Activated CD4-positive, alpha-beta T cell treated with anti-CD3 and anti-CD28 coated beads, Interleukin-10, Interleukin-2, amounts not matched to agents 100 ng/mL and 50 ng/mL, durations not matched to agents 16 hours and 8 hours (primary cell): Measurements from ENCODE around the gene EPC2.
A peak's percentile ranks its signal among the peaks of the same experiment; 100 is the strongest.

ENCODE experiments used
- DNase-seq: peaks from one replicate; pipeline ENCODE4 v3.0.0-alpha.2; 2020

EPC2 gene

DNA sequence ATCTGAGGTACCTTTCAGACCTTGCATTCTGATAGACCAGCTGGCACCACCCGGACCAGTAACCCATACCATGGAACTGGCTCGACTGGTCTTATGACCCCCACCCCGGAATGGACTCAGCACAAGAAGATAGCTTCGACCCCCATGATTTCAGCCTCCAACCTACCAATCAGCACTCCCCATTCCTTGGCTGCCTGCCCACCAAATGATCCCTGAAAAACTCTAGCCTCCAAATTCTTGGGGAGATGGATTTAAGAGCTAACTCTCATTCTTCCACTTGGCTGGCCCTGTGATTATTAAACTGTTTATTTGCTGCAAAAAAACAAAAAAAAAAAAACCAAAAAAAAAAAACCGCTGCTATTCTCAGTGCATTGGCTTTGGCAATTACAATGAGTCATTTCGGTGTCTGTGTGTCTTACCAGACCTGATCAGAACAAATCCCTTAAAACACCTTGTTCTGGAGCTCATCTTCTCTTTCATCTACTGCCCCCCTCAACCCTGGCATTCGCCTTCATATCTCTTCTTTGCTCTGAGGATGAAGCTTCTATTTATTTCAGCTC lies 170.4 kb downstream of the EPC2 start:
- DNase-seq = peak; percentile 26

DNA sequence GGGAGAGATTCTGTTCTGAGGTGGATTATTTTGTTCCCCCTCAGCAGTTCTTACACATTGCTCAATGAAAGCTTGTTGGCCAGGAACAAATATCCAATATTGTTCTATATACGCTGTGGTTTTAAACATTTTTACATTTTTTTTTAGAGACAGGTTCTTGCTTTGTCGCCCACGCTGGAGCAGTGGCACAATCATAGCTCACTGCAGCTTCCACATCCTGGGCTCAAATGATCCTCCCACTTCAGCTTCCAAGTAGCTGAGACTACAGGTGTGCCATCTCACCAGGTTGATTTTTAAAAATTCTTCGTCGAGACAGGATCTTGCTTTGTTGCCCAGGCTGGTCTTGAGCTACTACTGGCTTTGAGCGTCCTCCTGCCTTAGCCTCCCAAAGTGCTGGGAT lies 171.6 kb downstream of the EPC2 start:
- DNase-seq = no peak

DNA sequence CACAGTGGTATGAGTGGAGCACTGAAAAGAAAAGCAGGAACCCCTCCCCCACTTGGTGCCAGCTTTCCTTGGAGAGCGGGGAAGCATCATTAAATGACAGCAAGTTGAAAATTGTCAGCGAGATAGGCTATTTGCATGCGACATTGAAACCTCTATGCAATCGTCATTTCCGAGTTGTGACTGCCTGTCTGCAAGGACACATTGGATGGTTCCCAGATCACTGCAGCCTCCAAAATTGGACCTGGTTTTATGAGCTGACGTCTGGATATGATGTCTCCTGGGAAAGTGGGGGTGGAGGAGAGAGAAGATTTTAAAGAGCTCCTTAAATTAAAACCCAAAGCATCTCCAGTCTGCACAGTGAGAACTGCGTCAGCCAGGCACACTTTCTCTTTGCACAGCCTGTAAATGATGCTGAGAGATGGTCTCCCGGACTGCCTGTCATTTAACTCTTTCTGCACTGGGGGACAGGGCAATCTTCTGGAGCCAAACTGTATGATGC lies 172.7 kb downstream of the EPC2 start:
- DNase-seq = no peak

DNA sequence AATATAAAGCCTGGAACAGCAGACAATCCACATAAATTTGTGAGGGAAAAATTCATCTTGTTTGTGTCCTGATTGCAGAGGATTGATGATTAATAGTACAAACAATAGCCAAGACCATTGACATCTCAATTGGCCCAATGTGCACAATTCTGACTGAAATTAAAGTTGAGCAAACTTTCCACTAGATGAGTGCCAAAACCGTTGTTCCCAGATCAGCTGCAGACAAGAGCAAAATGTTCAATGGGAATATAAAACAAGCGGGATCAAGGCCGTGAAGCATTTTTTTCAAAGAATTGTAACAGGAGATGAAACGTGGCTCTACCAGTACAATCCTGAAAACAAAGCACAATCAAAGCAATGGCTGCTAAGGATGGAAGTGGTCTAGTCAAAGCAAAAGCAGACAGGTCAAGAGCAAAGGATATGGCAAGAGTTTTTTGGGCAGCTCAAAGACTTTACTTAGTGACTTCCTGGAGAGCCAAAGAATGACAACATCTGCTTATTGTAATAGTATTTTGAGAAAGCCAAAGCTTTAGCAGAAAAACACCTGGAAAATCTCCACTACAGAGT lies 174.6 kb downstream of the EPC2 start:
- DNase-seq = no peak

DNA sequence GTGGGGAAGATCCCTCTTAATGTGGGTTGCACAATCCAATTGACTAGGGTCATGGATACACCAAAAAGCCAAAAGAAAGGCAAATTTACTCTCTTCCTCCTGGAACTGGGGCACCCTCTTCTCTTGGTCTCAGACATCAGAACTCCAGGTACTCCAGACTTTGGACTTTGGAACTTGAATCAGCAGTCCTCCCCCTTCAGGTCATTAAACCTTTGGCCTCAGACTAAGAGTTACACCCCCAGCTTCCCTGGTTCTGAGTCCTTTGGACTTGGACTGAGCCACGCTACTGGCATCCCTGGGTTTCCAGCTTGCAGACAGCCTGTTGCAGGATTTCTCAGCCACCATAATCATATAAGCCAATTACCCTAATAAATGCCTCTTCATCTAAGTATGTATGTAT lies 179.6 kb downstream of the EPC2 start:
- no peak for DNase-seq

DNA sequence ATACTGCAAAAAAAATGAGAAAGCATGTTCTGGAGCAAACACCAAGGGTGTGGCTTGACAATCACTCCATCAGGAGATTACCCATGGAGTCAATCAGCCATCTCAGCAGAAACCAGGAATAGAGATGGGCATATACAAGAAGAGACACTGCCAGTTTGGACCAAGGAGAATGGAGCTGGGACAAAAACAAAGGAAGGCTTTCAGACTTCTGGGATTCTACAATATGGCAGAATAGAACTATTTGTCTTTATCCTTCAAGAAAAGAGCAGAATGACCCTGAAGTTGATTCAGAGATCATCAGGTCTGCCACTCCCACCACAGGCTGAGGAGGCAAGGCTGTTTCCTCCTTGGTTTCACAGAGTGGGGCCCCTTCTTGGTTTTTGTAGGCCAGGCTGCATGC lies 182.2 kb downstream of the EPC2 start:
- no peak for DNase-seq

DNA sequence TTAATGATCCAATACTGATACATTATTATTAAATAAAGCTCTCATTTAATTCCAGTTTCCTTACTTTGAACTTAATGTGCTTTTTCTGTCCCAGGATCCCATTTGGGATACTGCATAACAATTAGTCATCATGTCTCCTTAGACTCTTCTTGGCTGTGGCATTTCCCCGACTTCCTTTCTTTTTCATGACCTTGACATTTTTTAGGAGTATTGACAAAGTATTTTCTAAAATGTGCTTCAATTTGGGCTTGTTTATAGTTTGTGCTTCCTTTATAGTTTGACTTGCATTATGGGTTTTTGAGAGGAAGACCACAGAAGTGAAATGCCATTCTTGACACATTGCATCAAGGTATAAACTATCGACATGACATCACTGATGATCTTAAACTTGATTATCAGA lies 184.4 kb downstream of the EPC2 start:
- no peak for DNase-seq

DNA sequence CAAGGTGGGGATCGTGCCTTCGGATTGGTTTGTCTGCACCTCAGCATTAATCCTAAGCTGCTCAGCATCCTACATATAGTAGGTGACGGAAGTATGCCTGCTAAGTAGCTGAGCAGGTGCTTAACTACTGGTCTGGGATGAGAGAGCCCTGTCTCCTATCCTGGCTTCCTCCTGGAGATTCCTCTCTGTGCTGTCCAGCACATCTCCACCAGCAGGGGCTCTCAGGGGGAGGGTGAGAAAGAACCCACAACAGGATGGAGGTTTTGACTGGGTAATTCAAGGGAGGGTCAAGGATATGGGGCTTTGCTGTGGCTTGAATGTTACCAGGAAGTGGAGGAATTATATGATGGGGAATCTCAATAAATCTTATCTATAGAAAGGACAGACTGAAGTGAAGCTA lies 185.1 kb downstream of the EPC2 start:
- no peak for DNase-seq

DNA sequence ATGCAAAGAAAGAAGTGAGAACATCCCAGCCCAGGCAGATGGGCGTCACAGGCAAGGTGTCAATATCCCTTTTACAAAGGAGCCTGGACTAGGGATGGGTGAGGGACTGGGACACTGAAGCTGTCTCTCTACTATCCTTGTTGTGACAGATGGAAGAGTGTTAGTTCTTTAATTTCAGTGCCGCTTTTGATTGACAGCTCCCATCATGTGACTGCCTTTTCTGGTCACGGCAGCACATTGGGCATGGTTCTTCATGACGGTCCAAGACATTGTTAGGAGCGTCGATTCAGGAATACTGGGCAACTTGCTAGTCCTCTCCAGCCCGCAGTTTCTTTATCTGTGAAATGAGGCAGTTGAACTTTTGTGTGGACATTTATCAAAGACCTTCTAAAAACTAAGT lies 188.1 kb downstream of the EPC2 start:
- DNase-seq = no peak
